Adrenal gland (tissue), 5 donors: Measurements from ENCODE around the gene BTBD16.

Experiments
- POLR2A ChIP-seq, 2 donors: fragments of 450-650 bp; IDR thresholded peaks; one replicate each; pipeline ENCODE4 v1.6.1; 2017; ENCODE audit warnings: antibody characterized with exemption in 2 of 2, mild to moderate bottlenecking in 2 of 2, moderate library complexity in 1 of 2
- TF ChIP-seq, protein P1 (sequence below), 6 experiments: fragments of 450-650 bp in 4 of 6; fragments of 200-600 bp in 2 of 6; sonication (generic) in 1 of 6; IDR thresholded peaks; 1 replicate in 5 of 6; 2 replicates in 1 of 6; pipeline versions ENCODE4 v1.5.1 to v1.8.0; 2016 to 2021; ENCODE audit warnings: antibody characterized with exemption in 6 of 6, mild to moderate bottlenecking in 2 of 6, moderate library complexity in 1 of 6
- donor health status: DM: no; HTN: no; CAD: no.

DNA sequence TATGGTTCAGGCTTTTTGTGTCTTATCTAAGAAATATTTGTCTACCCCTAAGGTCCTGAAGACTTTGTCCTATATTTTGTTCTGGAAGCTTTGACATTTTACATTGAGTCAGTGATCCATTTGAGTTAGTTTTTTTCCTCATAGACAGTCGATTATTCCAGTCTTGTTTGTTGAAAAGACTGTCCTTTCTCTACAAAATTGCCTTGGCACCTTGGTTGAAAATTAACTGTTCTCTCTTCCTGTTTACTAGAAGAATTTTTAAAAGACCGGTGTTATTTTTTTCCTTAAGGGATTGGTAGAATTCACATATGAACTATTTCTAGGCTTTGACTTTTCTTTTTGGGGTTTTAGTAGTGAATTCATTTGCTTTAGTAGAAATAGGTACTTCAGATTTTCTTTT, 115.4 kb downstream of the BTBD16 start:
- TF ChIP-seq, protein P1, sequence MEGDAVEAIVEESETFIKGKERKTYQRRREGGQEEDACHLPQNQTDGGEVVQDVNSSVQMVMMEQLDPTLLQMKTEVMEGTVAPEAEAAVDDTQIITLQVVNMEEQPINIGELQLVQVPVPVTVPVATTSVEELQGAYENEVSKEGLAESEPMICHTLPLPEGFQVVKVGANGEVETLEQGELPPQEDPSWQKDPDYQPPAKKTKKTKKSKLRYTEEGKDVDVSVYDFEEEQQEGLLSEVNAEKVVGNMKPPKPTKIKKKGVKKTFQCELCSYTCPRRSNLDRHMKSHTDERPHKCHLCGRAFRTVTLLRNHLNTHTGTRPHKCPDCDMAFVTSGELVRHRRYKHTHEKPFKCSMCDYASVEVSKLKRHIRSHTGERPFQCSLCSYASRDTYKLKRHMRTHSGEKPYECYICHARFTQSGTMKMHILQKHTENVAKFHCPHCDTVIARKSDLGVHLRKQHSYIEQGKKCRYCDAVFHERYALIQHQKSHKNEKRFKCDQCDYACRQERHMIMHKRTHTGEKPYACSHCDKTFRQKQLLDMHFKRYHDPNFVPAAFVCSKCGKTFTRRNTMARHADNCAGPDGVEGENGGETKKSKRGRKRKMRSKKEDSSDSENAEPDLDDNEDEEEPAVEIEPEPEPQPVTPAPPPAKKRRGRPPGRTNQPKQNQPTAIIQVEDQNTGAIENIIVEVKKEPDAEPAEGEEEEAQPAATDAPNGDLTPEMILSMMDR (IDR thresholded peaks at IDR 0.05): no peak
- TF ChIP-seq POLR2A (IDR thresholded peaks at IDR 0.05): no peak
